Fibroblast of pulmonary artery (primary cell): ENCODE results near the gene SOX6.

Experiments used
- DNase-seq: peaks from one replicate; pipeline ENCODE4 v3.0.0-alpha.2; 2010; ENCODE audit warnings: low read depth
- H3K4me3 ChIP-seq: replicated peaks from 2 replicates; pipeline ENCODE4 v1.5.1; 2011; ENCODE audit warnings: low read depth, mild to moderate bottlenecking, control low read depth, low read length, moderate library complexity
- TF ChIP-seq, protein P1 (sequence below): IDR thresholded peaks from 2 replicates; pipeline ENCODE4 v1.5.1; 2011; ENCODE audit warnings: mild to moderate bottlenecking, control low read depth, low read length, inconsistent platforms; ENCODE audit errors: missing control alignments

SOX6 gene

DNA sequence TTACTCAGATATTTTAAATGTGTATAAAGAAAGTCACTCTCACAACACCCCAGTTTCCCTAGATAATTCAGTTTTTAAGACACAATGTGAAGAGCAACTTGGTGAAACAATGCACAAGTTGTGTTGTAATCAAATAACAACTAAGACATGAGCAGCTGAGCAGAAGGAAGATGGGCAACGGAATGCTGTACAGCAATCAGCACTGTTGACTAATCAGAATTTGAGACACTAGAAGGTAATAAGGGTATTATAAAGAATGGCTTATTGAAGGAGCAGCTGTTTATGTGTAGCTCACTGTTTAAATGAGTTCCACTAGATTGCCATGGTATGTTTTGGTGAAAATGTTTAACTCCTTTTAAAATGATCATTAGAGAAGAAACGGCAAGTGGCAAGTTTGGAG, 60.1 kb downstream of the SOX6 start:
- TF ChIP-seq, protein P1, sequence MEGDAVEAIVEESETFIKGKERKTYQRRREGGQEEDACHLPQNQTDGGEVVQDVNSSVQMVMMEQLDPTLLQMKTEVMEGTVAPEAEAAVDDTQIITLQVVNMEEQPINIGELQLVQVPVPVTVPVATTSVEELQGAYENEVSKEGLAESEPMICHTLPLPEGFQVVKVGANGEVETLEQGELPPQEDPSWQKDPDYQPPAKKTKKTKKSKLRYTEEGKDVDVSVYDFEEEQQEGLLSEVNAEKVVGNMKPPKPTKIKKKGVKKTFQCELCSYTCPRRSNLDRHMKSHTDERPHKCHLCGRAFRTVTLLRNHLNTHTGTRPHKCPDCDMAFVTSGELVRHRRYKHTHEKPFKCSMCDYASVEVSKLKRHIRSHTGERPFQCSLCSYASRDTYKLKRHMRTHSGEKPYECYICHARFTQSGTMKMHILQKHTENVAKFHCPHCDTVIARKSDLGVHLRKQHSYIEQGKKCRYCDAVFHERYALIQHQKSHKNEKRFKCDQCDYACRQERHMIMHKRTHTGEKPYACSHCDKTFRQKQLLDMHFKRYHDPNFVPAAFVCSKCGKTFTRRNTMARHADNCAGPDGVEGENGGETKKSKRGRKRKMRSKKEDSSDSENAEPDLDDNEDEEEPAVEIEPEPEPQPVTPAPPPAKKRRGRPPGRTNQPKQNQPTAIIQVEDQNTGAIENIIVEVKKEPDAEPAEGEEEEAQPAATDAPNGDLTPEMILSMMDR = no peak
- H3K4me3 ChIP-seq = no peak overlapping the region
- no peak for DNase-seq

DNA sequence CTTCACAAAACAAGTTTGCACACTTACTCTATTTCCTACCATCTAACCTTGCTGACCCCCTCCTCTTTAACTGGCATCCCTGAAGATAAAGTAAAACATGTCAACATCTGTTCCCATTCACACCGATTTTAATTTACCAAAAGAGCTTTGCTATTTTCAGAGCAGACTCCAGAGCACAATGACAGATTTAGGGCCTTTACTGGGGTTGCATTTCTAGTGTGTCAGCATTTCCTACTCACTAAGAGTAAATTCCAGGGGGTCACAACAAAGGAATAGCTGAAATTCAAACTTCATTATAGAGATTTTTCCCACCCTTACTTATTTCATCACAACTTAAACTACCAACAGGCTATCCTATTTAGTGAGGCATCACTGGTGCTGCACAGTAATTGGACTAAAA, 60.8 kb downstream of the SOX6 start:
- TF ChIP-seq, protein P1 = no peak
- no peak for DNase-seq
- no peak overlapping the region for H3K4me3 ChIP-seq

DNA sequence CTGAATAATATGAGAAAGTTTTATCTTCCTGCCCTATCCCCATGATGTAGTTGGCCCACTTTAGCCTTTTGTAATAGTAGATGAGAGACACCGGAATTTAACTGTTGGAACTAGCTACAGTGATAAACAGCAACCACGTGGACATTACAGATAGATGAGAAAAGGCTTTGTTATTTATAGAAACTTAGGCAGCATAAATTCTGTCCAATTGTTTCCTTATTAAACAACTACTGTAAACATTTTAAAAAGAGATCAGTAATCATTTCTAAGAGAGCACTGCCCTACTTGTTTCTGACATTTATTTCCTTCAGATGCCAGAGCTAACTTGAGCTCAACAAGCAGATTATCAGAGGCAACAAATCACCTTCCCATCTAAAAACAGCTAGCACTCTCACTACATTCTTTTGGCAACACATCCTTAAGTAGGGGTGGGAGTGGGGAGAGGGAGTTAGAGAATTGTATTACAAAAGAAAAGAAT, 63.1 kb downstream of the SOX6 start:
- peak; percentile 27 for DNase-seq
- TF ChIP-seq, protein P1 = no peak
- no peak overlapping the region for H3K4me3 ChIP-seq

DNA sequence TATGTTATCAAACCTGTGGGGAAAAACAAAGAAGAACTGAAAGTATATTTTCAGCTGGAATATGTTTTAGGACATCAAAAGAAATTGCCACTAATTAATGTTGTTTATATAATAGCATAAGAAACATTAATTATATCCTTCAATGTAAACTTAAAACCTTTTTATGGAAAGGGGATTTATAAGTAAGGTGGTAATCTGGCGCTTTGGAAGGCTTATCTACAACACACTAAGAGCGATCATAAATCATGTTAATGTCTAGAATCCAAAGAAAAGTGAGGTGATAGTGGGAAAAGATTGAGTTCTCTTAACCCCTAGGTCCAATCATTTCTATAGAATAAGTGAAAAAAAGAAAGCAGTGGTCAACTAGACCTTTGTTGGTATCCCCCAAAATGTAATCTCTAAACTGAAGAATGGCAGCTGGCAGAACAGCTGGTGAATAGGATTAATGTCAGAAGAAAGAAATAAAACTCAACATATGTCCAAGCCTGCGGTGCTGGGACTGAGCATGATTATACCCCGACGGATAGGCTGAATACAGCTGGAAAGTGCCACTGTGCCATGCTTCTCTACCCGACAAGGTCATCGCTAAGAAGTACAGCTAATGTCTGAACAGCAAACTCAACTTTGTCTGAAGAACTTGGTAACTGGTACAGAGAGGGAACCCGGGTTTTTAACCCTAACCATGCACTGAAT, 64.0 kb downstream of the SOX6 start:
- no peak overlapping the region for H3K4me3 ChIP-seq
- no peak for DNase-seq
- TF ChIP-seq, protein P1 = no peak

DNA sequence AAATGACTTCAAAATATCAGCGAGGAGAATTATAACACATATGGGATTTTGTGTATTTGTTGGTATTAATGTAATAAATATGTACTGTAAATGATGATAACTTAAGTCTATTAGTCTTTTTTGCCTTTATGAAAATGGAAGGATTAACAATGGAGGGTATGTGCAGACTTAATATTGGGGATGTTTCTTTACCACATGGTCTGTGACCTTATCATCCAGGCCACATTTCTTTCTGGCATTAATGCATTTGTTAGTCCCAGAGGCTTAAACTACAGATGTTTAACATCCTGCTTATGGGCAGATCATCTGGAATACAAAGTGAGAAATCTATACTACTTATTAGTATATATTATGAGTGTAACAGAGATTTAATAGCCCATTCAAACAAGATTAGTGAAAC, 64.6 kb downstream of the SOX6 start:
- TF ChIP-seq, protein P1 = no peak
- DNase-seq = no peak
- no peak overlapping the region for H3K4me3 ChIP-seq

DNA sequence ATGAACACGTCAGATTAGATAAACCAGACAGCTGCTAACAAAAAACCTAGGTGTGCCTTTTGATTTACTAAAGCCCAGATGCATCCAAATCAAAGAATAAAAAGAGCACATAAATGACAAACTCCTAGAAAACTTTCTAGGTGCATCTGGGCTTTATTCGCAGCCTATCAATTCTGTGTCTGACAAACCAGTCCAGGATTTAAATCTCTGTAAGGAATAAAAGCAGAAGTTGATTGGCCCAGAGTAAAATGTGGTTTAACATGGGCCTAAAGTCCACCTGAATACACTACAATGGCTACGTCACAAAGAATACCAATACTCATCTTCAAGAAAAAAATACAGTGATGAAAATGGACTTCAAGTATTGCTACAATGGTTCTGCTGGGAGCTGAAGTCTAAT, 66.8 kb downstream of the SOX6 start:
- DNase-seq = no peak
- TF ChIP-seq, protein P1 = no peak
- no peak overlapping the region for H3K4me3 ChIP-seq
